ENCODE results near the gene PRR7.

Gene PRR7

GRCh38 chr5:177469750-177470525 is 23.3 kb downstream of the PRR7 start:
- TF ChIP-seq CTCF (IDR thresholded peaks at IDR 0.05), result no peak

- no peak for TF ChIP-seq CTCF (IDR thresholded peaks at IDR 0.05)
Observed at GRCh38 chr5:177470759-177471536, 24.3 kb downstream of the PRR7 start.

GRCh38 chr5:177471610-177472356 is 25.2 kb downstream of the PRR7 start:
- TF ChIP-seq CTCF (IDR thresholded peaks at IDR 0.05), result no peak

- no peak for TF ChIP-seq CTCF (IDR thresholded peaks at IDR 0.05)
Observed at GRCh38 chr5:177472460-177473442, 26.1 kb downstream of the PRR7 start.

- no peak for TF ChIP-seq CTCF (IDR thresholded peaks at IDR 0.05)
Observed at GRCh38 chr5:177473443-177474001, 26.9 kb downstream of the PRR7 start, which contains the start of gene DBN1. Gene DBN1, minus strand, starts transcription at chr5:177473634. Its CDS starts 113 bp downstream, at chr5:177473521.

GRCh38 chr5:177474002-177474476 is 27.4 kb downstream of the PRR7 start:
- no peak for TF ChIP-seq CTCF (IDR thresholded peaks at IDR 0.05)
